ENCODE data around the gene INSYN2B. TPM values are rescaled to one million over a fixed set of nuclear protein-coding genes. Genes with fewer than 3 reads are reported as not detected.

The INSYN2B gene
- polyA plus RNA-seq, 3 donors from 2014 or later = 0.40 TPM; not detected in 2

- H3K36me3 Mint-ChIP-seq = peaks cover 6 to 40% (median 36%) of the 10 kb centered on the region in 3 donors
- no peak for DNase-seq
- peak overlapping the region in 1 of 6 donors; percentile 31 for H3K27ac Mint-ChIP-seq
- peaks cover 0 to 2% of the 10 kb centered on the region in 2 donors for H3K4me1 Mint-ChIP-seq
- H3K4me3 Mint-ChIP-seq = no peak overlapping the region
- H3K9me3 Mint-ChIP-seq = no peaks in the 10 kb centered on the region
- H3K27me3 Mint-ChIP-seq (ENCODE audit: low read depth in 3 of 3) = peaks cover 0 to 2% (median 2%) of the 10 kb centered on the region in 3 donors
These were observed 12.6 kb upstream of the INSYN2B start for GRCh38 chr5:169992789-169993484.

GRCh38 chr5:169991115-169991869, 11.0 kb upstream of the INSYN2B start:
- DNase-seq = no peak
- Mint-ChIP-seq H3K4me1 (peaks cover 0 to 2% of the 10 kb centered on the region in 2 donors), H3K27ac (peak overlapping the region in 2 of 6 donors; percentile 20 to 24), H3K4me3 (no peak overlapping the region), H3K27me3 (ENCODE audit: low read depth in 3 of 3) (peaks cover 0 to 5% (median 2%) of the 10 kb centered on the region in 3 donors), H3K36me3 (peaks cover 15 to 46% (median 41%) of the 10 kb centered on the region in 3 donors), H3K9me3 (no peaks in the 10 kb centered on the region)

- H3K27me3 Mint-ChIP-seq (ENCODE audit: low read depth in 3 of 3) = peaks cover 2 to 5% (median 2%) of the 10 kb centered on the region in 3 donors
- no peak for DNase-seq
- peaks cover 20 to 48% (median 44%) of the 10 kb centered on the region in 3 donors for H3K36me3 Mint-ChIP-seq
- no peak overlapping the region for H3K4me3 Mint-ChIP-seq
- no peak overlapping the region for H3K27ac Mint-ChIP-seq
- H3K9me3 Mint-ChIP-seq = no peaks in the 10 kb centered on the region
- peaks cover 0 to 2% of the 10 kb centered on the region in 2 donors for H3K4me1 Mint-ChIP-seq
These were observed 9.1 kb upstream of the INSYN2B start for GRCh38 chr5:169989365-169989764.

GRCh38 chr5:169988947-169989346, 8.7 kb upstream of the INSYN2B start:
- H3K9me3 Mint-ChIP-seq = no peaks in the 10 kb centered on the region
- peaks cover 24 to 48% (median 44%) of the 10 kb centered on the region in 3 donors for H3K36me3 Mint-ChIP-seq
- H3K27ac Mint-ChIP-seq = peak overlapping the region in 1 of 6 donors; percentile 5

GRCh38 chr5:169988206-169988605, 7.9 kb upstream of the INSYN2B start:
- no peak for DNase-seq
- Mint-ChIP-seq H3K27ac (no peak overlapping the region), H3K36me3 (peaks cover 24 to 48% (median 37%) of the 10 kb centered on the region in 3 donors), H3K4me3 (no peak overlapping the region), H3K27me3 (ENCODE audit: low read depth in 3 of 3) (peaks cover 2 to 5% (median 2%) of the 10 kb centered on the region in 3 donors), H3K9me3 (no peaks in the 10 kb centered on the region), H3K4me1 (peaks cover under 1 to 2% of the 10 kb centered on the region in 2 donors)

More at GRCh38 chr5:169988947-169989346, 8.7 kb upstream of the INSYN2B start:
- DNase-seq = no peak
- Mint-ChIP-seq H3K4me1 (peaks cover 0 to 2% of the 10 kb centered on the region in 2 donors), H3K4me3 (no peak overlapping the region), H3K27me3 (ENCODE audit: low read depth in 3 of 3) (peaks cover 2 to 5% (median 2%) of the 10 kb centered on the region in 3 donors)

- H3K27ac Mint-ChIP-seq = peak overlapping the region in 2 of 6 donors; percentile 38
- H3K27me3 Mint-ChIP-seq (ENCODE audit: low read depth in 3 of 3) = peaks cover 0 to 3% (median 2%) of the 10 kb centered on the region in 3 donors
- DNase-seq = no peak
- peaks cover 6 to 26% of the 10 kb centered on the region in 2 donors for H3K4me1 Mint-ChIP-seq
- no peaks in the 10 kb centered on the region for H3K9me3 Mint-ChIP-seq
- peaks cover 4 to 23% (median 16%) of the 10 kb centered on the region in 3 donors for H3K36me3 Mint-ChIP-seq
- no peak overlapping the region for H3K4me3 Mint-ChIP-seq
These were observed 424 bp downstream of the INSYN2B start for GRCh38 chr5:169979871-169980270.

GRCh38 chr5:169978714-169979113, 1.6 kb downstream of the INSYN2B start:
- Mint-ChIP-seq H3K4me1 (peaks cover 6 to 26% of the 10 kb centered on the region in 2 donors), H3K9me3 (no peaks in the 10 kb centered on the region), H3K36me3 (peaks cover 0 to 15% (median 11%) of the 10 kb centered on the region in 3 donors), H3K4me3 (no peak overlapping the region), H3K27ac (no peak overlapping the region), H3K27me3 (ENCODE audit: low read depth in 3 of 3) (peaks cover 0 to 2% (median 2%) of the 10 kb centered on the region in 3 donors)
- DNase-seq = no peak

GRCh38 chr5:169974121-169974770, 6.0 kb downstream of the INSYN2B start:
- Mint-ChIP-seq H3K4me1 (peaks cover 8 to 26% of the 10 kb centered on the region in 2 donors), H3K36me3 (peaks cover 0 to 5% (median 3%) of the 10 kb centered on the region in 3 donors), H3K9me3 (no peaks in the 10 kb centered on the region), H3K27ac (no peak overlapping the region), H3K27me3 (ENCODE audit: low read depth in 3 of 3) (peaks cover 0 to 5% (median 0%) of the 10 kb centered on the region in 3 donors), H3K4me3 (no peak overlapping the region)
- no peak for DNase-seq

GRCh38 chr5:169973056-169973455, 7.2 kb downstream of the INSYN2B start:
- H3K27me3 Mint-ChIP-seq (ENCODE audit: low read depth in 3 of 3) = peaks cover 0 to 5% (median 0%) of the 10 kb centered on the region in 3 donors
- peaks cover 10 to 26% of the 10 kb centered on the region in 2 donors for H3K4me1 Mint-ChIP-seq
- no peak for DNase-seq
- no peak overlapping the region for H3K4me3 Mint-ChIP-seq
- no peaks in the 10 kb centered on the region for H3K9me3 Mint-ChIP-seq
- H3K27ac Mint-ChIP-seq = peak overlapping the region in 3 of 6 donors; percentile 18 to 36 (median 28)
- H3K36me3 Mint-ChIP-seq = peaks cover 0 to 5% (median 3%) of the 10 kb centered on the region in 3 donors

GRCh38 chr5:169971780-169972179, 8.5 kb downstream of the INSYN2B start:
- peaks cover 0 to 6% (median 0%) of the 10 kb centered on the region in 3 donors for H3K27me3 Mint-ChIP-seq (ENCODE audit: low read depth in 3 of 3)
- peaks cover 0 to 5% (median 3%) of the 10 kb centered on the region in 3 donors for H3K36me3 Mint-ChIP-seq
- DNase-seq = no peak
- H3K9me3 Mint-ChIP-seq = no peaks in the 10 kb centered on the region
- no peak overlapping the region for H3K4me3 Mint-ChIP-seq
- H3K4me1 Mint-ChIP-seq = peaks cover 12 to 35% of the 10 kb centered on the region in 2 donors
- H3K27ac Mint-ChIP-seq = peak overlapping the region in 1 of 6 donors; percentile 0

- peaks cover 0 to 5% (median 3%) of the 10 kb centered on the region in 3 donors for H3K36me3 Mint-ChIP-seq
- H3K9me3 Mint-ChIP-seq = no peaks in the 10 kb centered on the region
- H3K4me1 Mint-ChIP-seq = peaks cover 12 to 39% of the 10 kb centered on the region in 2 donors
- no peak for DNase-seq
- H3K4me3 Mint-ChIP-seq = no peak overlapping the region
- H3K27ac Mint-ChIP-seq = peak overlapping the region in 2 of 6 donors; percentile 3 to 8
- peaks cover 0 to 6% (median 2%) of the 10 kb centered on the region in 3 donors for H3K27me3 Mint-ChIP-seq (ENCODE audit: low read depth in 3 of 3)
These were observed 9.2 kb downstream of the INSYN2B start for GRCh38 chr5:169970911-169971765.

- no peaks in the 10 kb centered on the region for H3K9me3 Mint-ChIP-seq
- no peak overlapping the region for H3K4me3 Mint-ChIP-seq
These were observed 10.0 kb downstream of the INSYN2B start for GRCh38 chr5:169970339-169970738.

More at GRCh38 chr5:169970339-169970738, 10.0 kb downstream of the INSYN2B start:
- Mint-ChIP-seq H3K36me3 (peaks cover 0 to 5% (median 3%) of the 10 kb centered on the region in 3 donors), H3K4me1 (peaks cover 12 to 41% of the 10 kb centered on the region in 2 donors), H3K27me3 (ENCODE audit: low read depth in 3 of 3) (peaks cover 0 to 6% (median 2%) of the 10 kb centered on the region in 3 donors), H3K27ac (peak overlapping the region in 1 of 6 donors; percentile 8)
- no peak for DNase-seq
